HG03097 (cell line): Measurements from ENCODE around the gene POT1.
A peak's percentile ranks its signal among the peaks of the same experiment; 100 is the strongest.

ENCODE experiments used
- ATAC-seq: cut with Tn5 transposase; IDR thresholded peaks from one replicate; pipeline ENCODE4 v1.9.1; 2021; ENCODE audit not compliant: unreplicated experiment, low FRiP score

POT1 gene

GRCh38 chr7:124811341-124811740 is 118.3 kb downstream of the POT1 start:
- ATAC-seq, result no peak

- no peak for ATAC-seq
Measured at GRCh38 chr7:124810605-124811004, 119.0 kb downstream of the POT1 start.

GRCh38 chr7:124808206-124808605 is 121.4 kb downstream of the POT1 start:
- ATAC-seq, result no peak

- ATAC-seq, result no peak
Measured at GRCh38 chr7:124801330-124801895, 128.2 kb downstream of the POT1 start.

- no peak for ATAC-seq
Measured at GRCh38 chr7:124800386-124800785, 129.2 kb downstream of the POT1 start.

GRCh38 chr7:124799448-124799847 is 130.2 kb downstream of the POT1 start:
- no peak for ATAC-seq

GRCh38 chr7:124796771-124797170 is 132.9 kb downstream of the POT1 start:
- no peak for ATAC-seq

GRCh38 chr7:124792696-124793095 is 136.9 kb downstream of the POT1 start:
- ATAC-seq, result no peak

- ATAC-seq, result no peak
Measured at GRCh38 chr7:124792002-124792401, 137.6 kb downstream of the POT1 start.

GRCh38 chr7:124791426-124791825 is 138.2 kb downstream of the POT1 start:
- no peak for ATAC-seq

GRCh38 chr7:124790645-124791044 is 139.0 kb downstream of the POT1 start:
- no peak for ATAC-seq

- ATAC-seq, result no peak
Measured at GRCh38 chr7:124785994-124786393, 143.6 kb downstream of the POT1 start.

- ATAC-seq, result peak; percentile 77
Measured at GRCh38 chr7:124784879-124785818, 144.5 kb downstream of the POT1 start.

GRCh38 chr7:124783271-124783670 is 146.4 kb downstream of the POT1 start:
- no peak for ATAC-seq

GRCh38 chr7:124781907-124782734 is 147.5 kb downstream of the POT1 start:
- no peak for ATAC-seq

GRCh38 chr7:124781418-124781817 is 148.2 kb downstream of the POT1 start:
- ATAC-seq, result no peak

- ATAC-seq, result no peak
Measured at GRCh38 chr7:124780608-124781007, 149.0 kb downstream of the POT1 start.

GRCh38 chr7:124780056-124780455 is 149.6 kb downstream of the POT1 start:
- ATAC-seq, result no peak

GRCh38 chr7:124779620-124780019 is 150.0 kb downstream of the POT1 start:
- ATAC-seq, result no peak

GRCh38 chr7:124779194-124779593 is 150.4 kb downstream of the POT1 start:
- ATAC-seq, result no peak

GRCh38 chr7:124777268-124777667 is 152.4 kb downstream of the POT1 start:
- ATAC-seq, result no peak
